Spleen (tissue), 7 donors: ENCODE measurements around the gene KIR3DL3.
A peak's percentile ranks its signal among the peaks of the same experiment; 100 is the strongest.
"Not testable (repeated sequence)": the region's sequence is repeated elsewhere in the genome, so short reads cannot be mapped to it uniquely, and the experiment has no call there.

Experiments used
- CTCF ChIP-seq, 11 experiments: fragments of 200-600 bp in 7 of 11; fragments of 450-650 bp in 4 of 11; sonication (generic) in 4 of 11; IDR thresholded peaks in 8 of 11; conservative IDR thresholded peaks in 3 of 11; 1 replicate in 7 of 11; 2 replicates in 4 of 11; pipeline versions ENCODE4 v1.4.0 to v1.8.0; 2016 to 2021; ENCODE audit warnings: antibody characterized with exemption in 11 of 11, inconsistent platforms in 4 of 11, mild to moderate bottlenecking in 1 of 11
- POLR2A ChIP-seq, 3 donors: fragments of 450-650 bp; IDR thresholded peaks; one replicate each; pipeline ENCODE4 v1.5.1; 2017; ENCODE audit warnings: antibody characterized with exemption in 3 of 3, mild to moderate bottlenecking in 1 of 3
- POLR2AphosphoS5 ChIP-seq, 3 donors: sonication (generic); formaldehyde crosslinking; IDR thresholded peaks; one replicate each; pipeline ENCODE4 v1.5.1; 2017; ENCODE audit warnings: antibody characterized with exemption in 3 of 3
- donor health status: DM: no; HTN: no; CAD: no; lungs with moderate emphysema.
- donor health status: DM: no; HTN: no; CAD: no.
- donor health status: DM: no; HTN: no; CAD: no.

DNA sequence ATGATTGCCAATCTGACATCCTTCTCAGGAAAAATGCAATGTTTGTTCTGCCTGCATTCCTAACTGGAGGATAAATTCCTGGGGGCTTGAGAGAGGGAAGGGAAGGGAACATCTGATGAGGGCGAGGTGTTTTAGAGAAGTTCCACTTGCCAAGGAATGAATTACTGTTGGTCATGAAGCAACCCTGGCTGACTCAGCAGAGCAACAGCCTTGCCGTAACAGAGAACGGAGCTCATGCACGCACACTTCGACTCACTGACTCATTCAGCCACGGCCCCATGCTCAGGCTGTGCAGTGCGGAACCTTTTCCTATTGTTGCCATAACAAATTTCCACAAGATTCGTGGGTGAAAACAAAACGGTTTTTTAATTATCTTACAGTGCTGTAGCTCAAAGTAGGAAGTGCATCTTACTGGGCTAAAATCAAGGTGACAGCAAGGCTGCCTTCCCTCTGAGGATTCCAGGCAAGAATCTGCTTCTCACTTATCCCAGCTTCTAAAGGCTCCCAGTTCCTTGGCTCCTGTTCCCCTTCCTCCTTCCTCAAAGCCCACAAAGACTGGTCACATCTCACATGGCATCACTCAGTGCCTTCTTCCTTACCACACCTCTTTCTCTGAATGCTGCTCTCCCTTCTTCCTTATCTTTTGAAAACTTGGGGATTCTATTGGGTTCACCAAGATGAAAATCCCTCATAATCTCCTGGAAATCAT, 23.5 kb downstream of the KIR3DL3 start:
- not testable (repeated sequence) for TF ChIP-seq CTCF (IDR thresholded peaks at IDR 0.05 in 8 of 11, conservative IDR thresholded peaks at IDR 0.05 in 3 of 11); POLR2A (IDR thresholded peaks at IDR 0.05)
- peak in 1 of 3 donors; percentile 47 for TF ChIP-seq POLR2AphosphoS5 (IDR thresholded peaks at IDR 0.05)
